Keratinocyte (primary cell): ENCODE measurements around the gene SREBF2.

Experiments
- EZH2 ChIP-seq: IDR thresholded peaks from one replicate; pipeline ENCODE4 v1.6.1; 2012; ENCODE audit warnings: inconsistent platforms, mild to moderate bottlenecking, low read length, moderate library complexity
- TF ChIP-seq, protein P1 (sequence below), 3 experiments: IDR thresholded peaks in 1 of 3; conservative IDR thresholded peaks in 1 of 3; optimal IDR thresholded peaks in 1 of 3; 2 replicates in 2 of 3; 3 replicates in 1 of 3; pipeline versions ENCODE3 to v1.5.1; 2011; ENCODE audit warnings: low read length in 3 of 3, mild to moderate bottlenecking in 3 of 3, moderate library complexity in 2 of 3, control low read depth in 1 of 3, inconsistent platforms in 1 of 3; ENCODE audit not compliant: insufficient read depth in 2 of 3; ENCODE audit errors: extremely low read depth in 1 of 3

DNA sequence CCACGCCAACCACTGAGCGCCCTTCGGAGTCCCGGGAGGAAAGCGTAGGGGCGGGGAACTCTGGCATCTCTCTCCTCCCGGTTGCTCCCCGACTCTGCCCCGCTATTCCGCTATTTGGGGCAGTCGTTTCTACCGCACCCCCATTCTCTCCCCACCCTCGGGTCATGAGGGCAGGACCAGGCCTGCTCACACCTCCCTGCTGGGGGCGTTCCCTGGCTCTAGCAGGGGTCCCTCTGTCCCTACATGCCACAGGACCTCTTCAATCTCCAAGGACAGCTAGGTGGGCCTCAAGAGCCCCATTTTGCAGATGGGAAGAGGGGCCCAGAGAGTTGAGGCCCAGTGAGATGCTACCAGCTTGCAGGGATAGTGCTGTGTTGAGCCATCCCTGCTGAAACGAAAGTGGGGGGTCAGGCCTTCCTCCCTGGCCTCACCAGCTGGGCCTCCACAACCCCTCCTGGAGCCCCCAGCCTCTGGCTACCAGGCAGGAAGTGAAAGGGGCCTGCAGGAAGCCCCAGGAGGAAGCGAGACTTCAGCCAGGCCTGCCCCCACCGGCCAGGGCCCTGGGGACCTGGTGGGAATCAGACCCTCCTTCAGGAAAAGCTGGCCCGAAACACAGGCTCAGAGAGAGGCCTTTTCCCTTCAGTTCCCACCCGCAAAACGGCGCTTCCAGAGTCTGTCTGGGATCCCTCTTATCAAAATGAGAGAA lies 87.5 kb downstream of the SREBF2 start:
- TF ChIP-seq, protein P1, sequence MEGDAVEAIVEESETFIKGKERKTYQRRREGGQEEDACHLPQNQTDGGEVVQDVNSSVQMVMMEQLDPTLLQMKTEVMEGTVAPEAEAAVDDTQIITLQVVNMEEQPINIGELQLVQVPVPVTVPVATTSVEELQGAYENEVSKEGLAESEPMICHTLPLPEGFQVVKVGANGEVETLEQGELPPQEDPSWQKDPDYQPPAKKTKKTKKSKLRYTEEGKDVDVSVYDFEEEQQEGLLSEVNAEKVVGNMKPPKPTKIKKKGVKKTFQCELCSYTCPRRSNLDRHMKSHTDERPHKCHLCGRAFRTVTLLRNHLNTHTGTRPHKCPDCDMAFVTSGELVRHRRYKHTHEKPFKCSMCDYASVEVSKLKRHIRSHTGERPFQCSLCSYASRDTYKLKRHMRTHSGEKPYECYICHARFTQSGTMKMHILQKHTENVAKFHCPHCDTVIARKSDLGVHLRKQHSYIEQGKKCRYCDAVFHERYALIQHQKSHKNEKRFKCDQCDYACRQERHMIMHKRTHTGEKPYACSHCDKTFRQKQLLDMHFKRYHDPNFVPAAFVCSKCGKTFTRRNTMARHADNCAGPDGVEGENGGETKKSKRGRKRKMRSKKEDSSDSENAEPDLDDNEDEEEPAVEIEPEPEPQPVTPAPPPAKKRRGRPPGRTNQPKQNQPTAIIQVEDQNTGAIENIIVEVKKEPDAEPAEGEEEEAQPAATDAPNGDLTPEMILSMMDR (optimal IDR thresholded peaks at IDR 0.05 in 1 of 3, IDR thresholded peaks at IDR 0.05 in 1 of 3, conservative IDR thresholded peaks at IDR 0.05 in 1 of 3; ENCODE audit: extremely low read depth in 1 of 3, insufficient read depth in 2 of 3, low read length in 3 of 3) = no peak
- TF ChIP-seq EZH2 = no peak
